Activated CD8-positive, alpha-beta memory T cell treated with anti-CD3 and anti-CD28 coated beads, Interleukin-2, amount 50 U/mL, for 1 hour (primary cell): ENCODE data around the gene ACAD8.

Experiments
- DNase-seq: peaks from one replicate; pipeline ENCODE4 v3.0.0-alpha.2; 2020; ENCODE audit errors: extremely low read depth

ACAD8 gene

DNA sequence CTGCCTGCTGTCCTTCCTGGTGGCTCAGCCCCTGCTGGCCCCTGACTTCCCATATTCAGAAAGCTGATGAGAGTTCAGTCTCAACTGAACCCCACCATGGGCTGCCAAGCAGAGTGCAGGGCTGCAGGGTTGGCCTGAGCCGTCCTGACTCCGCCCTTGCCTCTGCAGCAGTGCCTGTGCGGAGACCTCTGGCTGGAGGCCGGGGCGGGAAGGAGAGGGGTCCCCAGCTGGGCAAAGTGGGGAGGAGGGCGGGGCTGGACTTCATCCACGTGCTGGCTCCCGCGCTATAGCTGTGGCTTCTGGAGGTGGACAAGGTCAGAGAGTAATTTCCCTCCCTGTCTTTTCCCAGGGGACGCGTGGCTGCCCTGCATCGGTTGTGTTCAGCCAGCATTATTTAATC is 36.4 kb downstream of the ACAD8 start:
- no peak for DNase-seq

DNA sequence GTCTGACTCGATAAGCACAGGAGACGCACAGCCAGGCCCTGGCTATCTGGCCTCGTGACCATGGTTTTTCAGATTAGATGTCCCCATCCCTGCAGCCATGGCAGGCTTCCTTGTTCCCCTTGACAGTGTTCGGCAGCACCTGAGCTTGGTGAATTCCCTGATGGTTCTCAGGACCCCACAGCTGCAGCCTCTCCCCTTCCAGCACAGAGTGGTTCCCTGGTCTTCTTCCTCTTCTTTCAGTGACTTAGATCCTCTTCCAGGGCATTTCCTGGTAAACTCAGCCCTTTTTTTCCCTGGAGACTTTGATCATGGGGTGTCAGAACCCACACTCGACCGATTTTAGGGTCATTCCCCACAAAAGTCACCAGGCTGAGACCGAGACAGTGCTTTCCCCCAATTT is 37.3 kb downstream of the ACAD8 start:
- DNase-seq: no peak

DNA sequence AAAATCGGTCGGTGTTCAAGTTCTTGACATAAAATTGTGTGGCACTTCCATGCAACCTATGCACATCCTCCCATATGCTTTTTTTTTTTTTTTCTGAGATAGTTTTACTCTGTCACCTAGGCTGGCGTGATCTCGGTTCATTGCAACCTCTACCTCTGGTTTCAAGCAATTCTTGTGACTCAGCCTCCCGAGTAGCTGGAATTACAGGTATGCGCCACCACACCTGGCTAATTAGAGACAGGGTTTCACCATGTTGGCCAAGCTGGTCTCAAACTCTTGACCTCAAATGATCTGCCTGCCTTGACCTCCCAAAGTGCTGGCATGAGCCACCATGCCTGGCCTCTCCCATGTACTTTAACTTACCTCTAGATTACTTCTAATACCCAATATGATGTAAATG is 37.8 kb downstream of the ACAD8 start:
- no peak for DNase-seq

DNA sequence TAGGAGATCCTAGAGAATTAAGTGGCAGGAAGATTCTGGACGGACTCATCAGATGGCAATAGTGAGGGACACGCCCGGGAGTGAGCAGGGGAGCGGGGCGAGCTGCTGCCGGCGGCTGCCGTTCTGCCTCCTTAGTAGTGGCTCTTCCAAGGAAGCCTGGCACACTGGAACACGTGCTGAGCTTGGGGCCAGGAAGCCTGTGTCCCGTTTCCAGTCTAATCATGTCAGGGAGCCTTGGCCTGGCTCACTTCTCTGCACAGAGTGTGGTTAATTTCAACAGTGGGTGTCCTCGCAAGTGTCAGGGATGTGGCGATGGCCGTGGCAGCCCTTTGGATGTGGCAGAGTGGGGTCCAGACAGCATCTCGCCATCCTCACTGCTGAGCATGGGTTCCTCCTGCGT is 39.3 kb downstream of the ACAD8 start:
- DNase-seq: no peak

DNA sequence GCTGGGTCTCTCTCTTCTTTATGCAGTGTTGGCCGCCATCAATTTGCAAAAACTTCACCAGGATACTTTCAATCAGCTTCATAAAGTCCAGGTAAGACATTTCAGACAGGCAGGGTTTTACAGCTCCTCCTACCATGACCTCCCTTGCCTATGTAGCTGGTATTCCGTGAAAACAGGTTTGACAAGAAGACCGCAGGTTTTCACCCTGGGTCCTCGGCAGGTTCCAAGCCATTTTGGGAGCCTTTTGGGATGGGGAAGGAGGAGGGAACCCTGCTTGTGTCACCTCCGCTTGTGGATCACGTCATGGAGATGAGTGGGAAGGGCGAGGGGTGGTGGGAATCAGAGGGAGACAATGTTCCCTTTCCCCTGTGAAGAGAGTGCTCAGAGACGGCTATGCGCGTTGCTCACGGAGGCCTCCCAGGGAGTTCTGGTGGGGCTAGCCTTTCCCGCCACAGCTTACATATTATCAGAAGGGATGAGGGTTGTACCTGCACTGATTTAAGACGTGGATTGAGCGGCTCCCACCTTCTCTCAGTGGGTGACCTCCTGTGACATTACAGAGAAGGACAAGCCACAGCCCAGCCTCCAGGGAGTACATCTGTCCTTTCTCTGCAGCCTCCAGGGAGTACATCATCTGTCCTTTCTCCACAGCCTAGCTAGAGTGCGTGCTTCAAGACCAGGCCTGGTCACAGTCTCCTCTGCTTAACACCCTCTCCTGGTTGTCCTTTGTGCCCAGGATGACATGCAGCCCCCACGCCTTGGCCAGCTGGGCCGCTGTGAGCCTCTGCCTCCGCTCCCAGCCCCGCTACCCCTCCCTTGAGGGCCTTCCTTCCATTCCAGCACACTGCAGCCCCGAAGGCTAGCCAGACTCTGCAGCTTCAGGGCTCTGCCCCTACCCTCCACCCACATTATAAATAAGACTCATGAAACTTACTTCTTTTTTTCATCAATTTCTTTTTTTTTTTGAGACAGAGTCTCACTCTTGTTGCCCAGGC is 40.0 kb downstream of the ACAD8 start:
- DNase-seq: no peak

DNA sequence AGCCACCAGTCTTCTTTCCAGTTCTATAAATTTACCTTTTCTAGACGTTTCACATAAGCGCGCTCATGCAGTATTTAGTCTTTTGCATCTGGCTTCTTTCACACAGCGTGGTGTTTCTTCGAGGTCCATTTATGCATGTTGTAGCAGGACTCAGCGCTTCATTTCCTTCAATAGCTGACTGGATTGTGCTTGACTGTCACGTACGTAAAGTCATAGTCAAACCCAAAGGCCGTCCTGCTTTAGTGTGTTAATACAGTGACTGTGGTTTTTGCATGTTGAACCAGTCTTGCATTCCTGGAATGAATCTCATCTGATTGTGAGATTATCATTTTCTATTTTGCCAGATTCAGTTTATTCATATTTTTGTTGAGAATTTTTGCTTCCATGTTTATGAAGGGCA is 41.3 kb downstream of the ACAD8 start:
- no peak for DNase-seq

DNA sequence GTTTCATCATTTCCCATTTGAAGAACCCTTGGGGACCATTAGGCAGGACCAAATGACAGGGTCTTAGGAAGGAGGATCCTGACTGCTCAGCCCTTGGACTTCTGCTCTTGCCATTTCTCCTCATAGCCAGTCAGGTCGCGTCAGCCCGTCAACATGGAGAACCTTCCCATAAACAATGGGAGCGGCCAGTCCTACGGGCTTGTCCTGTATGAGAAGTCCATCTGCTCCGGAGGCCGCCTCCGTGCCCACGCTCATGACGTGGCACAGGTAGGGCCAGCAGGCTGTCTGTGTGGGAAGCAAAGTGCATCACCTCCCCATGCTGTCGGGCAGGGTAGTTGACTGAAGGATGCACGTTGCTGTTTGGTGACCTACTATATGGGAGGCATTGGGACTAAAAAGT is 58.9 kb downstream of the ACAD8 start:
- DNase-seq: no peak

DNA sequence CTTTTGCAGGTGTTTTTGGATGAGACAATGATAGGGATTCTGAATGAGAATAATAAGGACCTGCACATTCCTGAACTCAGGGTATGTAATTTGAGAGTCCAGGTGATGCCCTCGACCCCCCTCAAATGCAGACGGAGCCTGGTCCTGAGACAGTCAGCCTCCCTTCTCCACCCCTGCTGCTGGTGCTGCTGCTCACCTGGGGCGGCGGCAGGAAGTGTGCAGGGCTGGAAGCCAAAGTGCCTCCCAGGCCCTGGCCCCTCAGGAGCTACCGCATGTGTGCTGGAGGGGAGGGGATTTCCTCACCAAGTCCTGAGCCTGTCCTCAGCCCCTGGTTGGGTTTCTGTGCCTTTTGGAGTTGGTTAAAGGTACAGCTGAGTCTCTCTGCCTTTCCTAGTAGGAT is 59.4 kb downstream of the ACAD8 start:
- no peak for DNase-seq

DNA sequence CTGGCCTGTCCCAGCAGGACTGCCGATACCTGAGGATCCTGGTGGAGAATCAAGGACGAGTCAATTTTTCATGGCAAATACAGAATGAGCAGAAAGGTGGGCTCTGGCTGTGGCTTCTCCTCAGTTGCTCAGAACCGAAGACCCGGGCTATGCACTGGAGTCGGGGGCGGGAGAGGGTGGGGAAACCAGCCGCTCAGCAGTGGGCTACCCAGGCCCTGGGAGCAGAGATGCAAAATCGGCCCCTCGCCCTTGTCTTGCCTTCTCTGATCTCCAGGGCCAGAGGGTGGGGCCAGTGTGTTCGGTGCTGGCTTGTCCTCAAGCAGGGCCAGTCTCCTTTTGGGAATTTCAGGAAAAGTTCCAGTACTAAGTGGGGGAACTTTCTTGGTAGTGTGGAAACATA is 60.0 kb downstream of the ACAD8 start:
- no peak for DNase-seq

DNA sequence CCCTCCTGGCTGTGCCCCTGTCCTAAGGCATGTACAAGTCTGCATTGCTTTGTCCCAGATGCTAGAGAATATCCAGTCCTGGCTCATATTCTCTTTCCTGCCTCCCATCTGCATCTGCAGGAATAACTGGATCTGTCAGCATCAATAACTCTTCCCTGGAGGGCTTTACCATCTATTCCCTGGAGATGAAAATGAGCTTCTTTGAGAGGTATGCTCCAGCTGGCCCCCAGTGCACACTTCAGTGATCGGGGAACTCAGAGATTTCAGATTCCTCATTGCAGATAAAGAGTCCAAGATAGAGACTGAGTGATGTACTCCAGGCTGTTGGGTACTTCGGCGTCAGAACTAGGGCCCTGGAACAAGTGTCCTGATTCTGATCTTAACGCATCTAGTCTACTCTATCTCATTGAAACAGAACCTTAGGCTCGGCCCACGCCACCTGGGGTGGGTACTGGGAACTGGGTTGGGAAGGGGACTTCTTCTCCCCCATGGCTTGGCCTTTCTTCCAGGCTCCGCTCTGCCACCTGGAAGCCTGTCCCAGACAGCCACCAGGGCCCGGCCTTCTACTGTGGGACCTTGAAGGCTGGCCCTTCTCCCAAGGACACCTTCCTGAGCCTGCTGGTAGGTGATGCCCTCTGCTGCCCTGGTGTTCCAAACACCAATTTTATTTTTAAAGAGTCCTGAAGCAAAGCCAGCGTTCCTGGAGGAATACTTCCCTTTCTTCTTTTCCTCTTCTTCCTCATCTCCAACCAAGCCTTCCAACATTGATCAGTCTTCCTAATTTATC is 60.6 kb downstream of the ACAD8 start:
- no peak for DNase-seq
